Erythroblast (primary cell): ENCODE data around the gene RIPOR2.

Source experiments
- GATA1 ChIP-seq: IDR thresholded peaks from 2 replicates; pipeline ENCODE4 v1.6.1; 2011; ENCODE audit warnings: low read depth, mild to moderate bottlenecking, control low read depth, low read length, moderate library complexity
- POLR2A ChIP-seq: IDR thresholded peaks from 2 replicates; pipeline ENCODE4 v1.6.1; 2011; ENCODE audit warnings: mild to moderate bottlenecking, low read length

- TF ChIP-seq POLR2A (no peak), GATA1 (no peak)
Observed at GRCh38 chr6:24881376-24881775, 54.4 kb downstream of the RIPOR2 start.
